ENCODE data around the gene HOXD4.

HOXD4 gene

GRCh38 chr2:176139661-176140512 lies 11.5 kb upstream of the HOXD4 start:
- no peak for DNase-seq (ENCODE audit: low spot score)

GRCh38 chr2:176140513-176141317 lies 10.6 kb upstream of the HOXD4 start:
- DNase-seq (ENCODE audit: low spot score): peak; percentile 94

- no peak for DNase-seq (ENCODE audit: low spot score)
Observed at GRCh38 chr2:176142281-176142680, 9.1 kb upstream of the HOXD4 start.

GRCh38 chr2:176145085-176145969 lies 6.0 kb upstream of the HOXD4 start:
- DNase-seq (ENCODE audit: low spot score): no peak

GRCh38 chr2:176146101-176146500 lies 5.2 kb upstream of the HOXD4 start:
- no peak for DNase-seq (ENCODE audit: low spot score)

- no peak for DNase-seq (ENCODE audit: low spot score)
Observed at GRCh38 chr2:176146645-176147044, 4.7 kb upstream of the HOXD4 start.

GRCh38 chr2:176147210-176147799 lies 4.0 kb upstream of the HOXD4 start:
- no peak for DNase-seq (ENCODE audit: low spot score)

- DNase-seq (ENCODE audit: low spot score): no peak
Observed at GRCh38 chr2:176147800-176148496, 3.4 kb upstream of the HOXD4 start.

- DNase-seq (ENCODE audit: low spot score): no peak
Observed at GRCh38 chr2:176148751-176149421, 2.5 kb upstream of the HOXD4 start.

GRCh38 chr2:176149481-176149938 lies 1.8 kb upstream of the HOXD4 start:
- DNase-seq (ENCODE audit: low spot score): no peak

GRCh38 chr2:176149939-176150583 lies 1.3 kb upstream of the HOXD4 start:
- no peak for DNase-seq (ENCODE audit: low spot score)

- no peak for DNase-seq (ENCODE audit: low spot score)
Observed at GRCh38 chr2:176150584-176151441, 537 bp upstream of the HOXD4 start.

- no peak for DNase-seq (ENCODE audit: low spot score)
Observed at GRCh38 chr2:176152350-176153181, 1.2 kb downstream of the HOXD4 start.

- no peak for DNase-seq (ENCODE audit: low spot score)
Observed at GRCh38 chr2:176154576-176155252, 3.4 kb downstream of the HOXD4 start.

GRCh38 chr2:176155356-176156044 lies 4.2 kb downstream of the HOXD4 start:
- no peak for DNase-seq (ENCODE audit: low spot score)

GRCh38 chr2:176156301-176156806 lies 5.0 kb downstream of the HOXD4 start:
- no peak for DNase-seq (ENCODE audit: low spot score)
